RWPE2 (cell line): Measurements from ENCODE around the gene EIF2B2.

Source experiments
- ATAC-seq: fragments of 200-7000 bp; cut with Tn5 transposase; 3 replicates; pipeline ENCODE4 v1.9.1; 2021; ENCODE audit warnings: low read depth
- DNase-seq: peaks from one replicate; pipeline ENCODE4 v3.0.0-alpha.2; 2020; ENCODE audit warnings: low spot score
- H3K27ac ChIP-seq: fragments of 450-650 bp; 2 replicates; pipeline ENCODE4 v1.5.1; 2017; ENCODE audit warnings: mild to moderate bottlenecking; ENCODE audit not compliant: poor library complexity, severe bottlenecking
- H3K27me3 ChIP-seq: fragments of 250-450 bp; sonication (Bioruptor Pico); 2 replicates; pipeline ENCODE4 v1.5.1; 2021; ENCODE audit warnings: mild to moderate bottlenecking, moderate library complexity; ENCODE audit not compliant: insufficient read depth, poor library complexity, severe bottlenecking
- H3K36me3 ChIP-seq: fragments of 250-450 bp; sonication (Bioruptor Pico); 2 replicates; pipeline ENCODE4 v1.5.1; 2020; ENCODE audit warnings: low read depth, mild to moderate bottlenecking, moderate library complexity
- H3K4me1 ChIP-seq: fragments of 250-450 bp; sonication (Bioruptor Pico); 2 replicates; pipeline ENCODE4 v1.5.1; 2021; ENCODE audit warnings: mild to moderate bottlenecking, moderate library complexity; ENCODE audit not compliant: insufficient read depth, poor library complexity, severe bottlenecking
- H3K4me3 ChIP-seq: fragments of 250-450 bp; sonication (Bioruptor Pico); 2 replicates; pipeline ENCODE4 v1.5.1; 2021; ENCODE audit warnings: mild to moderate bottlenecking, moderate library complexity; ENCODE audit not compliant: severe bottlenecking
- H3K9me3 ChIP-seq: fragments of 250-450 bp; sonication (Bioruptor Pico); 2 replicates; pipeline ENCODE4 v1.5.1; 2021; ENCODE audit warnings: mild to moderate bottlenecking, moderate library complexity; ENCODE audit not compliant: severe bottlenecking
- TF ChIP-seq, protein P1 (sequence below): fragments of 450-650 bp; IDR thresholded peaks from one replicate; pipeline ENCODE4 v1.5.1; 2017; ENCODE audit warnings: mild to moderate bottlenecking, moderate library complexity; ENCODE audit not compliant: poor library complexity, severe bottlenecking

EIF2B2 gene

GRCh38 chr14:75032939-75033338 lies 30.2 kb downstream of the EIF2B2 start:
- H3K4me3 ChIP-seq, result no peak overlapping the region
- no peaks in the 10 kb centered on the region for H3K4me1 ChIP-seq
- TF ChIP-seq, protein P1, sequence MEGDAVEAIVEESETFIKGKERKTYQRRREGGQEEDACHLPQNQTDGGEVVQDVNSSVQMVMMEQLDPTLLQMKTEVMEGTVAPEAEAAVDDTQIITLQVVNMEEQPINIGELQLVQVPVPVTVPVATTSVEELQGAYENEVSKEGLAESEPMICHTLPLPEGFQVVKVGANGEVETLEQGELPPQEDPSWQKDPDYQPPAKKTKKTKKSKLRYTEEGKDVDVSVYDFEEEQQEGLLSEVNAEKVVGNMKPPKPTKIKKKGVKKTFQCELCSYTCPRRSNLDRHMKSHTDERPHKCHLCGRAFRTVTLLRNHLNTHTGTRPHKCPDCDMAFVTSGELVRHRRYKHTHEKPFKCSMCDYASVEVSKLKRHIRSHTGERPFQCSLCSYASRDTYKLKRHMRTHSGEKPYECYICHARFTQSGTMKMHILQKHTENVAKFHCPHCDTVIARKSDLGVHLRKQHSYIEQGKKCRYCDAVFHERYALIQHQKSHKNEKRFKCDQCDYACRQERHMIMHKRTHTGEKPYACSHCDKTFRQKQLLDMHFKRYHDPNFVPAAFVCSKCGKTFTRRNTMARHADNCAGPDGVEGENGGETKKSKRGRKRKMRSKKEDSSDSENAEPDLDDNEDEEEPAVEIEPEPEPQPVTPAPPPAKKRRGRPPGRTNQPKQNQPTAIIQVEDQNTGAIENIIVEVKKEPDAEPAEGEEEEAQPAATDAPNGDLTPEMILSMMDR, result no peak
- no peak overlapping the region for H3K27ac ChIP-seq
- H3K36me3 ChIP-seq, result peaks cover 54% of the 10 kb centered on the region
- no peaks in the 10 kb centered on the region for H3K27me3 ChIP-seq
- H3K9me3 ChIP-seq, result no peaks in the 10 kb centered on the region
- ATAC-seq, result no peak
- DNase-seq, result no peak

DNA sequence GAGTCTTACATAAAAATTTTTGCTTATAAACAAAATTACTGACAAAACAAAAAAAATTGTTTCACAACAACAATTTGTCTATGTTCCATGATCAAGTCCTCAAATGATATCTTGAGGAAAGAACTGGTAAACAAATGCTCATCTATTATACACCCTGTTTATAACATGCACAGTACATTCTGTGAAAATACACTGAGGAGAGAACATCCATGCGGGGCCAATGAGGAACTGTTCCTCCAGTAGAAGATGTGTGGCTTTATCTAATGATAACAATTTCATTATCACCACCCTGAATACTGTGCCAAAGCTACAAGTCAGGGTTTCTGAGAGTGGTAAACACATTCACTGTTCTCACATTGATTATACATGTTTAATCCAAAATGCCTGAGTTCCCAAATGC lies 37.8 kb downstream of the EIF2B2 start:
- Histone ChIP-seq H3K36me3 (peaks cover 51% of the 10 kb centered on the region), H3K27me3 (no peaks in the 10 kb centered on the region), H3K27ac (no peak overlapping the region), H3K4me1 (peaks cover 20% of the 10 kb centered on the region), H3K9me3 (no peaks in the 10 kb centered on the region), H3K4me3 (no peak overlapping the region)
- TF ChIP-seq, protein P1, result no peak
- ATAC-seq (no peak), DNase-seq (no peak)

GRCh38 chr14:75040959-75041358 lies 38.2 kb downstream of the EIF2B2 start:
- TF ChIP-seq, protein P1, result no peak
- Histone ChIP-seq H3K27ac (peak overlapping the region; percentile 57), H3K36me3 (peaks cover 51% of the 10 kb centered on the region), H3K27me3 (no peaks in the 10 kb centered on the region), H3K9me3 (no peaks in the 10 kb centered on the region), H3K4me1 (peaks cover 20% of the 10 kb centered on the region), H3K4me3 (no peak overlapping the region)
- no peak for ATAC-seq
- DNase-seq, result no peak

DNA sequence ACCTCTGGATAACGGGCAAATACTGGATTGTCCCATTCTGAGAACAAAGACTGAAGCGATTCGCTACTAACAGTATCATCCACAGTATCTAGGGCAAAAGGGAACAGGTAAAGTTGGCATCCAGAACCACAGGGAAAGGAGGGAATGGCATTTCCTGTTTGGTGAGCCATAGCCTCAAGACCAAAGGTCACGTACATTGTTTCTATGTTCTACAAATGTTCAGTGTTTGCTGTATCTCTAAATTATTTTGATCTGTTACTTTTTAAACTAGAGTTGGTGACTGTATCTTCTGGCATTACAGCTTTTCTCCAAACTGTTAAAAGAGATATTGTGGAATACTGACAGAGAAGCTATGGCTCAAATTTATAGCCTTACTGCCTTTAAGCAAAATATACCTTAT lies 38.9 kb downstream of the EIF2B2 start:
- peak; percentile 81 for ATAC-seq
- DNase-seq, result no peak
- TF ChIP-seq, protein P1, result no peak
- Histone ChIP-seq H3K4me3 (no peak overlapping the region), H3K9me3 (no peaks in the 10 kb centered on the region), H3K27me3 (no peaks in the 10 kb centered on the region), H3K4me1 (peaks cover 20% of the 10 kb centered on the region), H3K36me3 (peaks cover 51% of the 10 kb centered on the region), H3K27ac (peak overlapping the region; percentile 57)

DNA sequence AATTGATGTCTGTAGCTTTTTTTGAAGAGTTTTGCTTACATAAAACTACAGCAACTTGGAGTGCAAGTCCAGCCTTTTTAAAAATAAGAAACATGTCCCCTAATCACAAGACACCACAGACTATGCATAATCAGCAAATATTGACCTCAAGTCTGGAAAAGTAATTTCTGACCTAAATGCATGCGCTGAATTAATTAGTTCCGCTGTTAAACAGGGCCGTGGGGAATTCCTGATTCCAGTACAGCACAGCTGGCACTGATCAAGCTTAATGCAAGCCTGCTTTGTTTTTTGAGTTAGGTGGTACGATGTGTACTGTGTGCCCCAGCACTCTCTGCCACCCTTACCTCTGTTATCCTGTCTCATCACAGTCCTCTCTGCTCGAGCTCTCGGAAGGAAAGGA lies 39.3 kb downstream of the EIF2B2 start:
- H3K9me3 ChIP-seq, result no peaks in the 10 kb centered on the region
- DNase-seq, result no peak
- H3K27ac ChIP-seq, result peak overlapping the region; percentile 57
- peaks cover 50% of the 10 kb centered on the region for H3K36me3 ChIP-seq
- H3K4me3 ChIP-seq, result no peak overlapping the region
- H3K27me3 ChIP-seq, result no peaks in the 10 kb centered on the region
- H3K4me1 ChIP-seq, result peaks cover 20% of the 10 kb centered on the region
- no peak for ATAC-seq
- TF ChIP-seq, protein P1, result no peak
